ENCODE results near the gene TMBIM6. TPM values are rescaled to one million over a fixed set of nuclear protein-coding genes. Genes with fewer than 3 reads are reported as not detected.

Gene TMBIM6
- total RNA-seq = 361 and 382 TPM in 2 replicates

GRCh38 chr12:49740930-49741881 is at the start of gene TMBIM6:
Gene TMBIM6 (plus strand): TSS chr12:49741557. CDS start chr12:49752494, 10,937 bp downstream.

GRCh38 chr12:49707128-49707811 is 34.1 kb upstream of the TMBIM6 start, which contains the start of gene FMNL3:
Gene FMNL3 (minus strand): TSS chr12:49707405. CDS start chr12:49707180, 225 bp downstream.

Other genes starting within 250 kb of the TMBIM6 start
- under 0.01 TPM in 1 of 2 replicates, not detected in the other for gene KCNH3, start 202.5 kb upstream of the TMBIM6 start, total RNA-seq
- 53.7 and 71.7 TPM in 2 replicates for gene MCRS1, start 173.4 kb upstream of the TMBIM6 start, total RNA-seq
- gene FAM186B, start 135.9 kb upstream of the TMBIM6 start, total RNA-seq = 0.12 and 0.22 TPM in 2 replicates
- 12.4 and 17.6 TPM in 2 replicates for gene PRPF40B, start 118.0 kb upstream of the TMBIM6 start, total RNA-seq
- gene FMNL3, start 34.2 kb upstream of the TMBIM6 start, total RNA-seq = 26.2 and 26.3 TPM in 2 replicates
- gene NCKAP5L, start 86.9 kb downstream of the TMBIM6 start, total RNA-seq = 14.3 and 24.4 TPM in 2 replicates
- gene BCDIN3D, start 101.5 kb downstream of the TMBIM6 start, total RNA-seq = 4.1 and 4.6 TPM in 2 replicates
- 1.5 and 3.0 TPM in 2 replicates for gene FAIM2, start 162.3 kb downstream of the TMBIM6 start, total RNA-seq
- gene AQP2, start 209.2 kb downstream of the TMBIM6 start, total RNA-seq = not detected in 2 replicates
- gene AQP5, start 220.3 kb downstream of the TMBIM6 start, total RNA-seq = not detected in 2 replicates
- gene AQP6, start 231.4 kb downstream of the TMBIM6 start, total RNA-seq = 0.12 TPM in 1 of 2 replicates, not detected in the other

Data from uterine smooth muscle cell (primary cell).